Stimulated activated CD8-positive, alpha-beta memory T cell treated with anti-CD3 and anti-CD28 coated beads, Interleukin-15, amount 100 ng/mL, for 1 hour (primary cell): Measurements from ENCODE around the gene REG1A.

Source experiments
- DNase-seq: peaks from one replicate; pipeline ENCODE4 v3.0.0-alpha.2; 2020; ENCODE audit warnings: low read depth

Gene REG1A

DNA sequence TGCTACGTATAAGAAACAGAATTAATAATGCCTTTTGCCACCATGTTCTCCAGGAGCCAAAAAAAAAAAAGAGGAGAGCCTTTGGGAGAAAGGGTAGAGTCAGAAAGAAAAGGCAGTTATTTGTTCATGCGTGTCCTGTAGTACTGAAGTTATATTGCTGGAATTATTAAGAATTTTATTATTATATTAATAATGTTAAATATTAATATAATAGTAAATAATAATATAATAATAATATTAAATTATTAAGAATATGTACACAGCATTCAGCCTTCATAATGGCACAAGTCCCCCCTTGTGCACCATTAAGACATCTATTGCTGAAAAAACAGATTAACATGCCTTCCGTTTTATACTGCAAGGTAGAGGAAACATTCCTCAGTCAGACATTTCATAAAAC, 8.1 kb downstream of the REG1A start:
- DNase-seq: no peak

DNA sequence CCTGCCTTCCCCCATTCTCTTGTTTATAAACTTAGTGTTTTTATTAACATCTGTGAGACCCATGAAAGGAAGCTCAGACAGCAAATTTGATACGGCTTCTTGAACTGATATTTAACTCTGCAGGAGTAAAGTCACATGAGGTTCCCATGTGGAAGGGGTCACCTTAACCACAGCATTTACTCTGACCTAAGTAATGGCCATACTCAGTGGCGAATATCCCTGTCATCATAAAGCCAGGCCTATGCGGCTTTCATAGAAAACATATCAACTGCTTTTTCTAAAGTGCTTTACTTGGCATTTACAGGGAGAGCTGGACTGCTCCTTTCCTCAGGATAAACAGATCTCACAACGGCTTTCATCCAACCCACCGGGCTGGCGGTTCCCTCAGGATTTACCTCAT, 9.0 kb downstream of the REG1A start:
- no peak for DNase-seq

DNA sequence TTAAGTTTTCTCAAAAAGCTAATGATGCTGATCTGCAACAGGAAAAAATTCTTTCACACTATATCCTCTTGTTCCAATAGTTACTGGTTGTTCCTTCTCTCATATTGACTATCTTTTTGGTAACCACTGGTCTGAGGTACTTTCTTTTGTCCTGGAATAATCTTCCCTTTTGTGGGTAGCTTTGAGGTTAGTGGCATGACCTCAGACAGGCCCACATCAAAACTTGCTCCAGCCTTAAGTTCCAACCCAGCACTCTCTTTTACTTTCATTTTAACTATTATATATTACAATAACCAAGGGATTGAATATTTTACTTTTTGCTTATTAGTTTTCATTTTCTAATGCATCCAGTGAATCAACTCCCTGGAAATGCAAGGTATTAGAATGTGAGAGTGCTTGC, 9.5 kb downstream of the REG1A start:
- no peak for DNase-seq

DNA sequence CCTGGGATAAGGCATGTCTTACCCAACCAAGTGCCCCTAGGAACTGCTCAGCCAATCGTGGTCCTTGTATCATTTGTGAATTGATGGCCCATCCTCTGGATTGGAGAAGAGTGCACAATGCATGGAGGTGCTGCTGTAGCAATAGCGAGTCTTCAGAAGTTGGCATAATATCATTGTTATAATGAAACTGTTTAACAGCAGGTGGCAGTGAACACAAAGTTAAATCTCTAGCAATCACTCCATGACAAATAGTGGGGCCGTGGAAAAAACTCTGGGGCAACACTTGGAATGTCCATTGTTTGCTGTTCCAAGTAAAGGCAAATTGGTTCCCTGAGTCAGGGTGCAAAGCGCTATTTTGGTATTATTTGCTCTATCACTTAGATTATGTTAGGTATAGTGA, 11.4 kb downstream of the REG1A start:
- no peak for DNase-seq

DNA sequence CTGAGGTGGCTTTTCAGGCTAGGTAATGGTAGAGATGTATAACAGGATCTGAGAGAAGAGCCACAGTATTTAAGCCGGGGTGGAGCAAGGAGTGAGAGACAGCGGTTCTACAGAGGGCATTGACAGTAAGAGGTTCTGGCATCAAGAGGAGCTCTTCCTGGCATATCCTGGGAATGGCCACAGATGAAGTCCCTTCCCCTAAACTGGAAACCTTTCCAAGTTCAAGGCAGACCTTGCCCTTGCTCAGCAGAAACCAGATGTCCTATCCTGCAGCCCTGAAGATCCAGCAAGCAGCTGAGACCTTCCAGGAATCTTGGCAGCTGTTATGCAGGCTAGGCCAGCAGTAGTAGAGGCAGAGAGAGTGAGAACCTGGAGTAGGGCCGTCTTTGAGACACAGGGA, 18.1 kb downstream of the REG1A start:
- DNase-seq: no peak

DNA sequence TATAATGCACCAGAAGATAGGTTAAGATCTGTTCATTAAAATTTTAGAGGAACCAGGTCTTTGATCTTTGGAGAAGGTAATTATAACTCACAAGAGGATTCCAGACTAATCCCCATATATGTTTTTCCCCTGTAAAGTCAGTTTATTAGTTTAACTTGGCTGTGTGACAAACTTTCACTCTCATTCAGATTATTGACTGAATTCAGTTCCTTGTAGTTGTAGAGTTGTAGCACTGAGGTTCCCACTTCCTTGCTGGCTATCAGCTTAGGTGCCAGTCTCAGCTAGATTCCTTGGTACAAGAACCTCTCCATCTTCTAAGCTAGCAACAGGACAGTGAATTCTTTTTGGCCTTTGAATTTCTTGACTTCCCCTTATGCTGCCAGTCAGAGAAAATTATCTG, 19.1 kb downstream of the REG1A start:
- no peak for DNase-seq

DNA sequence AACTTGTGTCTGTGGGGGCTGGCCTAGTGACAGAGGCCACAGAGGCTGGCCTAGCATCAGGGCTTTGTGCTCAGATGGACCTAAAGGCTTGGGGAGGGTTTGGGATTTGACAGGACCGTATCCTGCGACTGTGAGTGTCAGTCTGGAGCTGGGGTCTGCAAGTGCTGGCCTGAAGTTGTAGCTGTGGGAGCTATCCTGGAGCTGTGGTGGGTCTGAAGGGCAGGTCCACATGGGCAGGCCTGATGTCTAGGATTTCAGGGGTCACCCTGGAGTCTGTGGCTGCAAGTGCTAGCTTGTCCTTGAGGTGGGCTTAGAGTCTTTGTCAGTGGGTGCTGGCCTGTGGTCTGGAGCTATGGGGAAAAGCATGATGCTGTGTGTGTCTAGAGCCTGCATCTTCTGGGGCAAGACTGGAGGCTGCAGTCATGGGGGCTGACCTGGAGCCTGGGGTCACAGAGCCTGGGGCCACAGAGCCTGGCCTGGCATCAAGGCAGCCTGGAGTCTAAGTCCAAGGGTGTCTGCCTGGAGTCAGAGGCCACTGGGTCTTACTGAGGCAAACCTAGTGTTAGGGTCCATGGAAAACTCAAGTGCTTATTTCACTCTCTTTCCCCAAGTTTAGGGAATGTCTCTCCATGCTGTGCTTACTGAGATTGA, 35.7 kb downstream of the REG1A start:
- no peak for DNase-seq

DNA sequence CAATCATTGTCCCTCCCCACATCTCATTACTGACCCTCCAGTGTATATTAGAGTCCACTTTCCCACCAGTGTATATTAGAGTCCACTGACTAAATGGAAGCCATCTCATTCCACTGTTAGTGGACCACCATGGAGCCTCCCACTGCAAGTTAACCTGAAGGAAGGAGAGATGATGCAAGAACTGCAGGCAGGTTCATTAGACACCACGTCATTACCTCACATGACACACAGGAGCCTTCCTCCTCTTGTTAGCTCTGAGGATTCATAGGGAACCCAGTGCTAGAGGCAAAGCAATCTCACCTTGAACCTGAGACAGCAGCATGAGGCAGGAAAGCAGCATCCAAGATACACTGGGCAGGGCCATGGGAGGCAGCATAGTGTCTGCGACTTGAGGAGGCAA, 38.7 kb downstream of the REG1A start:
- no peak for DNase-seq

DNA sequence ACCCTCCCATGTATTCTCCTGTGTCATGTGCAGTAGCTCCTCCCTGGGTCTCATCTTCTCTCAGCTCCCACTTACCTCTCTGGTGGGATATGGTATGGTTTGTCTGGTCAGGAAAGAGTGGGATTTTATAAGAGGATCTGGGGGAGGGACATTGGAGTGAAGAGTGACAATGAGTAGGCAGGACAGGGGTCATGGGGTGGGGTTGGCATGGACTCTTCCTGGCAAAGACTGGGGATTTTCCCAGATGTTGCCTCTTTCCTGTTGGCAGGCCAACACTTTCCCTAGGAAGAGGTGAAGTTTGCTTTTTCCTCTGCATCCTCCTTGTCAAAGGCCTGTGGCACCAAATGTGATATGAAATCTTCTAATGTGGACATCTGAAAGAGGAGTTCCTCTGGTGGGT, 39.4 kb downstream of the REG1A start, which contains the start of gene REG3A:
Gene REG3A, minus strand, starts transcription at position 101 of the 400 bp plus-strand sequence. CDS start 348 bp downstream, outside the sequence.
- DNase-seq: no peak

DNA sequence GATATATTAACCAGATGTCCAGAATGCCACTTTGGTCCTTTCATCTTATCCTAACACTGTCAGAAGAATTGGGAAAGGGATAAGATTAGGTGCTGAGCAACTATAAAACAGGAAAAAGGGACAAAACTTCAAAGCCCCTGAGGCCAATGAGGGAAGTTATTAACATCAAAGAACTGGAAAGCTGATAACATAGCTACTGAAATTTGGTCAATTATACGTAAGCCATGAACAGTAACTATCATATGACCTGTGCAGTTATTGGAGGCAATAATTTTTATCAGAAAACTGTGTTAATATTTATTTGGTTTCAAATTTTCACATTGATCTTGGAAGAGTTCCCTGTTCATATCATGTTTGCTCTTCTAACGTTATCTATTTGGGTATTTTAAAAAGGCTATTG, 41.8 kb downstream of the REG1A start:
- DNase-seq: no peak

DNA sequence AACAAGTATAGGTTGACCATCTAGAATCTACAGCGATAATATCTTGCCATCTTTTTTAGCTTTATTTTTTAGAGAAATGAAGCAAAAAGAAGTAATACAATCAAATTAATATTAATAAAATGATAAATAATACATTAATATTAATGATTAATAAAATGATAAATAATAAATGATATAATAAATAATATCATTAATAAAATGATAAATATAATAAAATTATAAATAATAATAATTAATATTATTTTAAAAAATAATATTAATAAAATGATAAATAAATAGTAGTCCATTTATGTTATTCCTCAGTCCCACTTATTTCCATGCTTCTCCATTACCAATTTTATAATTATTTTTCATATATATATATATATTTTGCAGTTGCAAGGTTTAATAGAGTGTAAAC, 42.5 kb downstream of the REG1A start:
- no peak for DNase-seq

DNA sequence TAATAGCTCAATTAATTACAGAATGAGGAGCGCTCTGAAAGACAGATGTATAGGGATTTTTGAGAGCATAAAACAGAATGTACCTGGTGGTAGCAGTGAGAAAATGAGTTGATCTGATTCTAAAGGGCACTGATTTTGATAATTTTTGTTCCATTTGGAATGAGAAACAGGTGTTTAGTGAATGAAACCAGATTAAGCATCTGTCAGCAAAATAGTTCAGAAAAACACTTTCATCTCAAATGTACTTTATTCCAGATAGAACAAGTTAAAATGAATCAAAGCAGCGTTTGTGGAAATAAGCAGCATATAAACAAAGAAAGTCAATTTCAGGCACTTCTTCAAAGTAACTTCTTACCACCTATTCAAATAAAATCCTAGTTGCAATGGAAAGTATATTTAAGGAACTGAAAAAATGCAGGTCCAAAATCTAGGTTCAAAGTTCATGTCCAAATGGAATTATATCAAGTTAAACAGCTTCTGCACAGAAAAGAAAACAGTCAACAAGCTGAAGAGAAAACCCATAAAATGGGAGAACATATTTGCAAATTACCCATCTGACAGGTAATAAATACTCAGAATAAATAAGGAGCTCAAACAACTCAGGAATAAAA, 51.2 kb downstream of the REG1A start:
- no peak for DNase-seq
